Smooth muscle cell (in vitro differentiated cells): ENCODE results near the gene DDR2. TPM values are rescaled to one million over a fixed set of nuclear protein-coding genes. Genes with fewer than 3 reads are reported as not detected.

Experiments
- DNase-seq: peaks from one replicate; lab custom pipeline; 2025; ENCODE audit not compliant: unreplicated experiment; lab: John Stamatoyannopoulos, UW
- H2AFZ ChIP-seq: fragments of 200-600 bp; sonication (generic); 2 replicates; pipeline ENCODE4 v1.6.0; 2016; ENCODE audit warnings: antibody characterized with exemption, low read depth, mild to moderate bottlenecking
- H3F3A ChIP-seq: fragments of 200-600 bp; sonication (generic); 2 replicates; pipeline ENCODE4 v1.6.0; 2017; ENCODE audit warnings: antibody characterized with exemption, low read depth
- H3K27ac ChIP-seq: fragments of 200-600 bp; sonication (generic); 2 replicates; pipeline ENCODE4 v1.5.1; 2016; ENCODE audit warnings: low read depth, mild to moderate bottlenecking
- H3K27me3 ChIP-seq: fragments of 200-600 bp; sonication (generic); 2 replicates; pipeline ENCODE4 v1.6.1; 2016; ENCODE audit warnings: low read depth, mild to moderate bottlenecking
- H3K36me3 ChIP-seq: fragments of 200-600 bp; sonication (generic); 2 replicates; pipeline ENCODE4 v1.5.1; 2016; ENCODE audit warnings: low read depth
- H3K4me1 ChIP-seq: fragments of 200-600 bp; sonication (generic); 2 replicates; pipeline ENCODE4 v1.5.1; 2016; ENCODE audit warnings: low read depth
- H3K4me2 ChIP-seq: fragments of 200-600 bp; sonication (generic); 2 replicates; pipeline ENCODE4 v1.6.0; 2016; ENCODE audit warnings: mild to moderate bottlenecking
- H3K4me3 ChIP-seq: fragments of 200-600 bp; sonication (generic); 2 replicates; pipeline ENCODE4 v1.5.1; 2016; ENCODE audit warnings: mild to moderate bottlenecking
- H3K79me2 ChIP-seq: fragments of 200-600 bp; sonication (generic); 2 replicates; pipeline ENCODE4 v1.6.0; 2016; ENCODE audit warnings: low read depth, mild to moderate bottlenecking
- H3K9ac ChIP-seq: fragments of 200-600 bp; sonication (generic); 2 replicates; pipeline ENCODE4 v1.6.0; 2016; ENCODE audit warnings: low read depth
- H3K9me3 ChIP-seq: fragments of 200-600 bp; sonication (generic); replicated peaks from 2 replicates; pipeline ENCODE4 v1.5.1; 2016; ENCODE audit warnings: low read depth
- H4K20me1 ChIP-seq: fragments of 200-600 bp; sonication (generic); 2 replicates; pipeline ENCODE4 v1.6.0; 2016; ENCODE audit warnings: low read depth
- CTCF ChIP-seq: fragments of 200-600 bp; sonication (generic); IDR thresholded peaks from 2 replicates; pipeline ENCODE4 v1.5.1; 2017; ENCODE audit warnings: borderline replicate concordance, mild to moderate bottlenecking, antibody characterized with exemption; ENCODE audit not compliant: insufficient read depth, poor library complexity, severe bottlenecking
- WGBS: methylation state at CpG from one replicate; pipeline ENCODE4 v1.1.7; 2016; ENCODE audit warnings: low lambda C conversion rate; 5-methylcytosine and 5-hydroxymethylcytosine counted together
- polyA plus RNA-seq: library from polyadenylated mRNA; unstranded; fragments of >200 nt; fragmentation: Nextera tagmentation; extraction: Ambion mirVana; gene quantifications from 2 replicates; pipeline ENCODE4 v1.2.1, GENCODE V29; 2016
- total RNA-seq: library from RNA; depleted of rRNA; stranded (reverse); fragments of >200 nt; gene quantifications from 2 replicates; pipeline ENCODE4 v1.2.3, GENCODE V29; 2014

DDR2 gene
- total and polyA plus RNA-seq, 2 experiments from 2014 or later: 13.3 to 24.5 TPM

GRCh38 chr1:162717548-162718184, 85.4 kb downstream of the DDR2 start:
- WGBS: 89% methylated on average over 1 of the region's 1 CpG
- peaks cover 90% of the 10 kb centered on the region for H4K20me1 ChIP-seq

DNA sequence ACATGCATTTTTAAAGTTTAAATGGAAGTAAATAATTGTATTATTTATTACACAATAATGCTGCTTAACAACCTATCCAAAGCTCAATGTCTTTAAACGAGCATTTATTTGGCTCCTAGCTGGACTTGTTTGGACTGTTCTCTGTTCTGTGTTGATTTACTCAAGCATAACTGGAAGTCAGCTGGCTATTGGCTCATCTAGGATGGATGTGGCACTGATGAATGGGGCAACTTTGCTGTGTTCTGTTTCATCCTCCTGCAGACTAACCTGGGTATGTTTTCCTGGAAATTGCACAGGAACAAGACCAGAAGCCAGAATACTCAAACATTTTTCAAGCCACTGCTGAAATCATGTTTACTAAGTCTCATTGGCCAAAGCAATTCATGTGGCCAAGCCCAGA, 87.4 kb downstream of the DDR2 start:
- TF ChIP-seq CTCF: no peak
- H3K79me2 ChIP-seq: no peaks in the 10 kb centered on the region
- 83% methylated on average over 1 of the region's 1 CpG for WGBS
- H4K20me1 ChIP-seq: peaks cover 90% of the 10 kb centered on the region
- no peaks in the 10 kb centered on the region for H3F3A ChIP-seq
- H3K4me3 ChIP-seq: no peak overlapping the region
- no peaks in the 10 kb centered on the region for H3K9me3 ChIP-seq
- no peaks in the 10 kb centered on the region for H3K36me3 ChIP-seq
- no peaks in the 10 kb centered on the region for H3K4me1 ChIP-seq
- no peak overlapping the region for H2AFZ ChIP-seq
- peaks cover 53% of the 10 kb centered on the region for H3K27me3 ChIP-seq
- DNase-seq: no peak
- no peak overlapping the region for H3K9ac ChIP-seq
- no peak overlapping the region for H3K4me2 ChIP-seq
- no peak overlapping the region for H3K27ac ChIP-seq

More at GRCh38 chr1:162717548-162718184, 85.4 kb downstream of the DDR2 start:
- H2AFZ ChIP-seq: no peak overlapping the region
- no peaks in the 10 kb centered on the region for H3K9me3 ChIP-seq
- no peak for DNase-seq
- no peaks in the 10 kb centered on the region for H3K36me3 ChIP-seq
- no peak overlapping the region for H3K4me2 ChIP-seq
- no peak overlapping the region for H3K27ac ChIP-seq
- no peaks in the 10 kb centered on the region for H3K4me1 ChIP-seq
- peaks cover 33% of the 10 kb centered on the region for H3K27me3 ChIP-seq
- TF ChIP-seq CTCF: no peak
- H3F3A ChIP-seq: no peaks in the 10 kb centered on the region
- no peak overlapping the region for H3K9ac ChIP-seq
- H3K4me3 ChIP-seq: no peak overlapping the region
- H3K79me2 ChIP-seq: no peaks in the 10 kb centered on the region

GRCh38 chr1:162720996-162721395, 88.7 kb downstream of the DDR2 start:
- Histone ChIP-seq H3K9ac (no peak overlapping the region), H3F3A (no peaks in the 10 kb centered on the region), H3K36me3 (no peaks in the 10 kb centered on the region), H3K4me3 (no peak overlapping the region), H4K20me1 (peaks cover 90% of the 10 kb centered on the region), H3K4me2 (no peak overlapping the region), H3K4me1 (no peaks in the 10 kb centered on the region), H3K27ac (no peak overlapping the region), H3K79me2 (no peaks in the 10 kb centered on the region), H3K27me3 (peaks cover 54% of the 10 kb centered on the region), H2AFZ (no peak overlapping the region), H3K9me3 (no peaks in the 10 kb centered on the region)
- no peak for TF ChIP-seq CTCF
- DNase-seq: no peak
- 69% methylated on average over 1 of the region's 1 CpG for WGBS

- no peak overlapping the region for H3K27ac ChIP-seq
- TF ChIP-seq CTCF: no peak
- no peaks in the 10 kb centered on the region for H3K9me3 ChIP-seq
- H3K4me3 ChIP-seq: no peak overlapping the region
- no peaks in the 10 kb centered on the region for H3K4me1 ChIP-seq
- no peaks in the 10 kb centered on the region for H3K36me3 ChIP-seq
- H4K20me1 ChIP-seq: peaks cover 90% of the 10 kb centered on the region
- DNase-seq: no peak
- no peak overlapping the region for H3K9ac ChIP-seq
- H2AFZ ChIP-seq: no peak overlapping the region
- H3F3A ChIP-seq: peaks cover 1% of the 10 kb centered on the region
- no peaks in the 10 kb centered on the region for H3K79me2 ChIP-seq
- peaks cover 54% of the 10 kb centered on the region for H3K27me3 ChIP-seq
- no peak overlapping the region for H3K4me2 ChIP-seq
Measured at GRCh38 chr1:162721471-162721870, 89.2 kb downstream of the DDR2 start.
